K562 (cell line): Measurements from ENCODE around the gene AGO4. TPM values are rescaled to one million over a fixed set of nuclear protein-coding genes. Genes with fewer than 3 reads are reported as not detected.

Experiments
- ATAC-seq: fragments of 200-7000 bp; cut with Tn5 transposase; 3 replicates; pipeline ENCODE4 v1.9.1; 2020; ENCODE audit warnings: moderate library complexity
- BruUV-seq: library from RNA; stranded (reverse); fragments of 400-500 nt; replicated peaks from 2 replicates; lab custom pipeline; 2021; lab: Mats Ljungman, UMichigan
- CTCF ChIA-PET: fragments of 300-600 bp; formaldehyde crosslinking; extraction: SDS; loops from one replicate; lab custom pipeline; 2021; ENCODE audit warnings: low intra/inter-chr PET ratio; lab: Yijun Ruan, JAX
- POLR2A ChIA-PET: fragments of 300-600, 350-650 bp; sonication (Branson Sonifier 250); formaldehyde crosslinking; extraction: SDS; loops from one replicate; lab custom pipeline; 2021; ENCODE audit warnings: antibody characterized with exemption, inconsistent platforms; lab: Yijun Ruan, JAX
- DNase-seq, 4 experiments: peaks; one replicate each; pipeline versions ENCODE4 v3.0.0 to v3.0.0-alpha.2; 2011 to 2018; ENCODE audit warnings: low spot score in 3 of 4, mixed read lengths in 3 of 4; ENCODE audit errors: extremely low read depth in 1 of 4
- FAIRE-seq: peaks from 2 replicates; lab custom pipeline; 2011; peaks lifted over from hg19 to GRCh38; lab: Jason Lieb, UNC
- H2AFZ ChIP-seq: 2 replicates; pipeline ENCODE4 v1.6.0; 2011; ENCODE audit warnings: low read depth, low read length, control low read depth, inconsistent platforms
- H3K27ac ChIP-seq: fragments of 200-600 bp; 3 replicates; pipeline ENCODE4 v1.8.0; 2011; ENCODE audit warnings: low read depth, mild to moderate bottlenecking, control low read depth, inconsistent platforms, low read length, moderate library complexity, mixed read lengths; ENCODE audit errors: extremely low read depth
- H3K27me3 ChIP-seq, 2 experiments: fragments of 300-600 bp in 1 of 2; 2 replicates in 1 of 2; 3 replicates in 1 of 2; pipeline versions ENCODE4 v1.6.0 to v1.8.0; 2011; ENCODE audit warnings: inconsistent platforms in 2 of 2, low read length in 2 of 2, mild to moderate bottlenecking in 1 of 2, mixed read lengths in 1 of 2, moderate library complexity in 1 of 2; ENCODE audit not compliant: control insufficient read depth in 2 of 2, insufficient read depth in 2 of 2
- H3K36me3 ChIP-seq: fragments of 300-600 bp; 3 replicates; pipeline ENCODE4 v1.8.0; 2011; ENCODE audit warnings: mild to moderate bottlenecking, low read length, inconsistent platforms; ENCODE audit not compliant: control insufficient read depth, insufficient read depth
- H3K4me1 ChIP-seq, 2 experiments: fragments of 200-600 bp in 1 of 2; replicated peaks in 1 of 2; 2 replicates in 1 of 2; 3 replicates in 1 of 2; pipeline versions ENCODE4 v1.5.1 to v1.8.0; 2011; ENCODE audit warnings: inconsistent platforms in 2 of 2, low read length in 2 of 2, mild to moderate bottlenecking in 1 of 2, mixed read lengths in 1 of 2, moderate library complexity in 1 of 2; ENCODE audit not compliant: control insufficient read depth in 2 of 2, insufficient read depth in 2 of 2
- H3K4me2 ChIP-seq: 2 replicates; pipeline ENCODE4 v1.6.1; 2011; ENCODE audit warnings: low read length, control low read depth, inconsistent platforms, mixed read lengths; ENCODE audit not compliant: insufficient read depth
- H3K4me3 ChIP-seq: fragments of 200-600 bp; sonication (generic), shearing (Covaris generic); 2 replicates; pipeline ENCODE4 v1.5.1; 2016; ENCODE audit warnings: control low read depth, inconsistent platforms
- H3K79me2 ChIP-seq: fragments of 200-600 bp; 3 replicates; pipeline ENCODE4 v1.8.0; 2011; ENCODE audit warnings: low read length, inconsistent platforms; ENCODE audit not compliant: control insufficient read depth, insufficient read depth
- H3K9ac ChIP-seq, 2 experiments: 2 replicates each; pipeline versions ENCODE4 v1.6.0 to v1.6.1; 2011; ENCODE audit warnings: low read depth in 2 of 2, low read length in 2 of 2, control low read depth in 1 of 2, inconsistent platforms in 1 of 2, mild to moderate bottlenecking in 1 of 2, mixed read lengths in 1 of 2; ENCODE audit not compliant: insufficient read depth in 1 of 2
- H3K9me1 ChIP-seq: one replicate; pipeline ENCODE4 v1.6.0; 2011; ENCODE audit warnings: inconsistent platforms, mild to moderate bottlenecking, low read length, moderate library complexity; ENCODE audit not compliant: control insufficient read depth, insufficient read depth
- H3K9me3 ChIP-seq: replicated peaks from 2 replicates; pipeline ENCODE4 v1.5.1; 2011; ENCODE audit warnings: low read depth, low read length, inconsistent platforms; ENCODE audit not compliant: control insufficient read depth, insufficient read depth
- H4K20me1 ChIP-seq: replicated peaks from 2 replicates; pipeline ENCODE4 v1.6.1; 2011; ENCODE audit warnings: low read length, inconsistent platforms, mixed read lengths; ENCODE audit not compliant: control insufficient read depth, insufficient read depth
- CHD2 ChIP-seq: IDR thresholded peaks from 2 replicates; pipeline ENCODE4 v1.6.1; 2011; ENCODE audit warnings: low read depth, low read length
- DIDO1 ChIP-seq: fragments of 450-650 bp; IDR thresholded peaks from 2 replicates; pipeline ENCODE4 v1.6.1; 2016; ENCODE audit warnings: low read depth, missing biosample characterization, missing genetic modification characterization
- FOXJ2 ChIP-seq: fragments of 200-800 bp; sonication (Bioruptor generic); IDR thresholded peaks from 2 replicates; pipeline ENCODE4 v1.6.1; 2016; ENCODE audit warnings: missing genetic modification characterization, missing compliant biosample characterization
- FOXP1 ChIP-seq: sonication (generic); formaldehyde crosslinking; IDR thresholded peaks from 2 replicates; pipeline ENCODE4 v1.8.0; 2022; ENCODE audit warnings: mild to moderate bottlenecking, missing genetic modification reagents
- MYBL2 ChIP-seq, 2 experiments: fragments of 450-650 bp in 1 of 2; sonication (generic) in 1 of 2; formaldehyde crosslinking in 1 of 2; IDR thresholded peaks; 2 replicates each; pipeline versions ENCODE4 v1.6.1 to v1.8.1; 2017 to 2022; ENCODE audit warnings: borderline replicate concordance in 1 of 2, inconsistent platforms in 1 of 2, low read depth in 1 of 2, mild to moderate bottlenecking in 1 of 2, missing genetic modification reagents in 1 of 2, moderate library complexity in 1 of 2
- NELFE ChIP-seq: IDR thresholded peaks from 2 replicates; pipeline ENCODE4 v1.6.1; 2011; ENCODE audit warnings: mild to moderate bottlenecking; ENCODE audit not compliant: insufficient read depth, insufficient read length
- POLR2B ChIP-seq: fragments of 450-650 bp; IDR thresholded peaks from 2 replicates; pipeline ENCODE4 v1.6.1; 2018; ENCODE audit warnings: low read depth; ENCODE audit not compliant: partially characterized antibody
- TAF9B ChIP-seq: fragments of 450-650 bp; IDR thresholded peaks from 2 replicates; pipeline ENCODE4 v1.6.1; 2018; ENCODE audit warnings: mild to moderate bottlenecking; ENCODE audit not compliant: partially characterized antibody
- ZNF133 ChIP-seq: fragments of 250-450 bp; sonication (Bioruptor Pico); IDR thresholded peaks from 2 replicates; pipeline ENCODE4 v1.4.0; 2020; ENCODE audit warnings: mild to moderate bottlenecking
- ZNF232 ChIP-seq: sonication (generic); formaldehyde crosslinking; IDR thresholded peaks from 2 replicates; pipeline ENCODE4 v1.8.0; 2022; ENCODE audit warnings: mild to moderate bottlenecking, missing genetic modification reagents
- ZNF282 ChIP-seq: sonication (generic); formaldehyde crosslinking; IDR thresholded peaks from 2 replicates; pipeline ENCODE4 v1.8.1; 2023; ENCODE audit warnings: missing genetic modification reagents
- ZNF311 ChIP-seq: fragments of 250-450 bp; sonication (Bioruptor Pico); IDR thresholded peaks from 2 replicates; pipeline ENCODE4 v1.4.0; 2020; ENCODE audit warnings: mild to moderate bottlenecking, moderate library complexity
- ZNF57 ChIP-seq: fragments of 450-650 bp; formaldehyde crosslinking; IDR thresholded peaks from 2 replicates; pipeline ENCODE4 v1.4.0; 2020; ENCODE audit warnings: mild to moderate bottlenecking, moderate library complexity
- ZNF583 ChIP-seq: fragments of 250-450 bp; sonication (Bioruptor Pico); IDR thresholded peaks from 2 replicates; pipeline ENCODE4 v1.4.0; 2020
- ZNF766 ChIP-seq: fragments of 200-800 bp; sonication (Bioruptor generic); conservative IDR thresholded peaks from 2 replicates; pipeline ENCODE4 v1.6.1; 2016; ENCODE audit warnings: missing genetic modification characterization, missing compliant biosample characterization
- ZNF780A ChIP-seq: fragments of 250-450 bp; sonication (Bioruptor Pico); IDR thresholded peaks from 2 replicates; pipeline ENCODE4 v1.5.0; 2021; ENCODE audit warnings: mild to moderate bottlenecking
- ZSCAN32 ChIP-seq: fragments of 450-650 bp; formaldehyde crosslinking; IDR thresholded peaks from 2 replicates; pipeline ENCODE4 v1.4.0; 2020; ENCODE audit warnings: mild to moderate bottlenecking, moderate library complexity
- WGBS: fragments of 100-300 bp; shearing (Covaris generic); methylation state at CpG from one replicate; pipeline ENCODE4 v1.1.6; 2016; ENCODE audit warnings: low coverage, mixed read lengths; ENCODE audit not compliant: insufficient coverage; ENCODE audit errors: missing lambda C conversion rate; 5-methylcytosine and 5-hydroxymethylcytosine counted together
- in situ Hi-C: fragments of 300-500 bp; cut with MboI; formaldehyde crosslinking; loops from 4 replicates; pipeline ENCODE4 v1.15.0; 2018; ENCODE audit warnings: inconsistent platforms, mixed read lengths
- intact Hi-C: fragments of 100-400 bp; cut with micrococcal nuclease; formaldehyde crosslinking; loops from 2 replicates; pipeline ENCODE4 v1.14.2; 2022
- polyA plus RNA-seq, 8 experiments: library from polyadenylated mRNA; depleted of rRNA in 4 of 8; stranded (reverse) in 5 of 8; unstranded in 3 of 8; fragments of >200 nt; fragmentation: Nextera tagmentation in 2 of 8; fragmentation: Illumina TruSeq in 1 of 8; extraction: Ambion mirVana in 2 of 8; extraction: Trizol in 1 of 8; gene quantifications; 2 replicates each; pipeline versions ENCODE4 v1.2.1 to v1.2.3, GENCODE V29; 2011 to 2014; ENCODE audit warnings: inconsistent platforms in 1 of 8, missing spikeins in 1 of 8
- total RNA-seq, 7 experiments: library from RNA; depleted of rRNA in 6 of 7; stranded (reverse); fragments of >200 nt in 6 of 7; fragmentation: Illumina TruSeq in 2 of 7; extraction: Trizol in 2 of 7; gene quantifications; 2 replicates each; pipeline versions ENCODE4 v1.2.1 to v1.2.3, GENCODE V29; 2011 to 2021; ENCODE audit warnings: low replicate concordance in 1 of 7
- TF ChIP-seq, protein P1 (sequence below): fragments of 250-450 bp; sonication (Bioruptor Pico); IDR thresholded peaks from 2 replicates; pipeline ENCODE4 v1.4.0; 2020; ENCODE audit warnings: borderline replicate concordance
- TF ChIP-seq, protein P2 (sequence below): fragments of 450-650 bp; formaldehyde crosslinking; IDR thresholded peaks from 2 replicates; pipeline ENCODE4 v1.4.0; 2022; ENCODE audit warnings: mild to moderate bottlenecking, moderate library complexity
- TF ChIP-seq, protein P3 (sequence below): sonication (generic); formaldehyde crosslinking; IDR thresholded peaks from 2 replicates; pipeline ENCODE4 v1.9.0; 2022; ENCODE audit warnings: mild to moderate bottlenecking, missing genetic modification reagents

Gene AGO4
- total and polyA plus RNA-seq, 9 of the 15 experiments (the other 6 are each of a cell fraction or from before 2014, with no cell fraction given) = 1.3 to 10.5 (median 6.5) TPM

DNA sequence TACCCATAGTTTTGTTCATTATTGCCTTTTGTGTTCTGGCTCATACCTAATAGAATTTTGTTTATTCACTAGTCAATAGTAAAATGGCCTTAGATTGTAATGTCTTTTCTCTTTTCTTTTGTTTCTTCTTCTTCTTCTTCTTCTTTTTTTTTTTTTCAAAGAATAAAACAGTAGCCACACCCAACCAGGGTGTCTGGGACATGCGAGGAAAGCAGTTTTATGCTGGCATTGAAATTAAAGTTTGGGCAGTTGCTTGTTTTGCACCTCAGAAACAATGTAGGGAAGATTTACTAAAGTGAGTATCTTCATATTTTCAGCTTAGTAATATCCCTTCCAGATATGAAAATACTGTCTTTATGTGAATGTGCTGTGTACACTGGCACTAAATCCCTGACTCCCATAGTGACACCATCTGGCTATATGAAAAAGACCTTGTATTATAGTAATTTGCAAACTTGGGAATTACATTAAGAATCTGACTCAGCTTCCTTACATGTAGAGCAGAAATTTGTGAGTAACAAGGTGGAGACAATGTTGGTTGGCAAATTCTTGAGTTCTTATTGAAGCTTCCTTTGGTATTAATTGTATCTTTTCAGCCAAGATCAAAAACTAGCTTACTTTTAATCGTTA lies 24.6 kb downstream of the AGO4 start:
- Histone ChIP-seq H3K9me3 (no peaks in the 10 kb centered on the region), H4K20me1 (no peaks in the 10 kb centered on the region), H3K4me1 (no peaks in the 10 kb centered on the region), H3K4me2 (no peak overlapping the region), H3K9ac (no peak overlapping the region), H3K27me3 (no peaks in the 10 kb centered on the region), H3K9me1 (no peaks in the 10 kb centered on the region), H3K79me2 (no peaks in the 10 kb centered on the region), H3K27ac (no peak overlapping the region), H3K36me3 (peaks cover 16% of the 10 kb centered on the region; the same call in 2 of the 3 replicates), H3K4me3 (no peak overlapping the region), H2AFZ (no peak overlapping the region)
- POLR2A ChIA-PET = interaction anchor here (0.6 to 1.9 kb wide), 8 partner anchors 13 to 973 kb away, joined by 3 to 6 read pairs (median 4); partner anchors contain the start of gene SMIM12
- TF ChIP-seq NELFE (no peak), FOXJ2 (tag) (no peak), CHD2 (no peak), ZNF232 (CRISPR knock-in tag) (no peak), ZSCAN32 (CRISPR knock-in tag) (no peak), ZNF57 (no peak), TAF9B (no peak), POLR2B (no peak), ZNF583 (no peak), ZNF780A (CRISPR knock-in tag) (no peak), MYBL2 (IDR thresholded peaks at IDR 0.05; ENCODE audit: low read depth) (no peak), MYBL2 (CRISPR knock-in tag; IDR thresholded peaks at IDR 0.05; ENCODE audit: borderline replicate concordance) (no peak), ZNF282 (CRISPR knock-in tag) (no peak), ZNF766 (CRISPR knock-in tag) (no peak), DIDO1 (tag) (no peak), ZNF311 (CRISPR knock-in tag) (no peak), ZNF133 (CRISPR knock-in tag) (no peak), FOXP1 (CRISPR knock-in tag) (no peak)
- TF ChIP-seq, protein P1, sequence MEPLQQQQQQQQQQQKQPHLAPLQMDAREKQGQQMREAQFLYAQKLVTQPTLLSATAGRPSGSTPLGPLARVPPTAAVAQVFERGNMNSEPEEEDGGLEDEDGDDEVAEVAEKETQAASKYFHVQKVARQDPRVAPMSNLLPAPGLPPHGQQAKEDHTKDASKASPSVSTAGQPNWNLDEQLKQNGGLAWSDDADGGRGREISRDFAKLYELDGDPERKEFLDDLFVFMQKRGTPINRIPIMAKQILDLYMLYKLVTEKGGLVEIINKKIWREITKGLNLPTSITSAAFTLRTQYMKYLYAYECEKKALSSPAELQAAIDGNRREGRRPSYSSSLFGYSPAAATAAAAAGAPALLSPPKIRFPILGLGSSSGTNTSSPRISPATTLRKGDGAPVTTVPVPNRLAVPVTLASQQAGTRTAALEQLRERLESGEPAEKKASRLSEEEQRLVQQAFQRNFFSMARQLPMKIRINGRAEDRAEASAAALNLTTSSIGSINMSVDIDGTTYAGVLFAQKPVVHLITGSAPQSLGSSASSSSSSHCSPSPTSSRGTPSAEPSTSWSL (CRISPR knock-in tag) = no peak
- TF ChIP-seq, protein P2, sequence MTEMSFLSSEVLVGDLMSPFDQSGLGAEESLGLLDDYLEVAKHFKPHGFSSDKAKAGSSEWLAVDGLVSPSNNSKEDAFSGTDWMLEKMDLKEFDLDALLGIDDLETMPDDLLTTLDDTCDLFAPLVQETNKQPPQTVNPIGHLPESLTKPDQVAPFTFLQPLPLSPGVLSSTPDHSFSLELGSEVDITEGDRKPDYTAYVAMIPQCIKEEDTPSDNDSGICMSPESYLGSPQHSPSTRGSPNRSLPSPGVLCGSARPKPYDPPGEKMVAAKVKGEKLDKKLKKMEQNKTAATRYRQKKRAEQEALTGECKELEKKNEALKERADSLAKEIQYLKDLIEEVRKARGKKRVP (CRISPR knock-in tag) = no peak
- TF ChIP-seq, protein P3, sequence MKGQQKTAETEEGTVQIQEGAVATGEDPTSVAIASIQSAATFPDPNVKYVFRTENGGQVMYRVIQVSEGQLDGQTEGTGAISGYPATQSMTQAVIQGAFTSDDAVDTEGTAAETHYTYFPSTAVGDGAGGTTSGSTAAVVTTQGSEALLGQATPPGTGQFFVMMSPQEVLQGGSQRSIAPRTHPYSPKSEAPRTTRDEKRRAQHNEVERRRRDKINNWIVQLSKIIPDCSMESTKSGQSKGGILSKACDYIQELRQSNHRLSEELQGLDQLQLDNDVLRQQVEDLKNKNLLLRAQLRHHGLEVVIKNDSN (CRISPR knock-in tag) = no peak
- BruUV-seq = no TSS peak
- 47% methylated on average over 2 of the region's 2 CpGs for WGBS
- intact Hi-C loops = no loop called here
- FAIRE-seq (no peak), ATAC-seq (no peak), DNase-seq (no peak)
- in situ Hi-C loops = no loop called here
- CTCF ChIA-PET = no interaction called here
